Breast epithelium (tissue), 4 donors: Measurements from ENCODE around the gene FANCG. TPM values are rescaled to one million over a fixed set of nuclear protein-coding genes. Genes with fewer than 3 reads are reported as not detected.
A peak's percentile ranks its signal among the peaks of the same experiment; 100 is the strongest.

Source experiments
- DNase-seq, 2 donors: peaks; one replicate each; pipeline ENCODE4 v3.0.0-alpha.2; 2019; ENCODE audit warnings: low spot score in 2 of 2
- H3K27ac ChIP-seq, 2 donors: fragments of 200-600 bp; sonication (generic) in 1 of 2; one replicate each; pipeline ENCODE4 v1.5.1; 2016 to 2019; ENCODE audit warnings: mild to moderate bottlenecking in 1 of 2
- H3K27me3 ChIP-seq, 2 donors: fragments of 200-600 bp; sonication (generic) in 1 of 2; one replicate each; pipeline versions ENCODE4 v1.5.1 to v1.6.0; 2017 to 2019; ENCODE audit warnings: control low read depth in 1 of 2, mild to moderate bottlenecking in 1 of 2
- H3K36me3 ChIP-seq: fragments of 200-600 bp; one replicate; pipeline ENCODE4 v1.5.1; 2019
- H3K4me1 ChIP-seq, 2 donors: fragments of 200-600 bp; sonication (generic); one replicate each; pipeline ENCODE4 v1.5.1; 2016 to 2019; ENCODE audit warnings: control low read depth in 1 of 2
- H3K4me3 ChIP-seq, 3 donors: fragments of 200-600 bp; sonication (generic); 1 replicate in 2 of 3; 2 replicates in 1 of 3; pipeline ENCODE4 v1.5.1; 2016 to 2019; ENCODE audit warnings: mild to moderate bottlenecking in 3 of 3, moderate library complexity in 2 of 3
- H3K9me3 ChIP-seq, 2 donors: fragments of 200-600 bp; sonication (generic) in 1 of 2; one replicate each; pipeline ENCODE4 v1.5.1; 2016 to 2019; ENCODE audit warnings: control low read depth in 1 of 2
- POLR2A ChIP-seq: fragments of 450-650 bp; IDR thresholded peaks from one replicate; pipeline ENCODE4 v1.6.1; 2016; ENCODE audit warnings: antibody characterized with exemption, mild to moderate bottlenecking, moderate library complexity
- POLR2AphosphoS5 ChIP-seq, 3 donors: sonication (generic); formaldehyde crosslinking; IDR thresholded peaks; one replicate each; pipeline ENCODE4 v1.6.1; 2017; ENCODE audit warnings: antibody characterized with exemption in 3 of 3
- intact Hi-C: fragments of 100-400 bp; cut with DNase I; formaldehyde crosslinking; loops from one replicate; pipeline ENCODE4 v1.15.1; 2023; ENCODE audit warnings: low total_unique reads
- total RNA-seq, 3 donors: library from RNA; depleted of rRNA; stranded (reverse); fragments of >200 nt; gene quantifications; one replicate each; pipeline ENCODE4 v1.1.0, GENCODE V29; 2016
- TF ChIP-seq, protein P1 (sequence below), 3 donors: fragments of 450-650 bp; IDR thresholded peaks; one replicate each; pipeline ENCODE4 v1.5.1; 2016 to 2017; ENCODE audit warnings: antibody characterized with exemption in 3 of 3, mild to moderate bottlenecking in 3 of 3, moderate library complexity in 3 of 3

Gene FANCG
- total RNA-seq, 3 donors from 2014 or later = 10.7 to 15.2 (median 13.4) TPM

DNA sequence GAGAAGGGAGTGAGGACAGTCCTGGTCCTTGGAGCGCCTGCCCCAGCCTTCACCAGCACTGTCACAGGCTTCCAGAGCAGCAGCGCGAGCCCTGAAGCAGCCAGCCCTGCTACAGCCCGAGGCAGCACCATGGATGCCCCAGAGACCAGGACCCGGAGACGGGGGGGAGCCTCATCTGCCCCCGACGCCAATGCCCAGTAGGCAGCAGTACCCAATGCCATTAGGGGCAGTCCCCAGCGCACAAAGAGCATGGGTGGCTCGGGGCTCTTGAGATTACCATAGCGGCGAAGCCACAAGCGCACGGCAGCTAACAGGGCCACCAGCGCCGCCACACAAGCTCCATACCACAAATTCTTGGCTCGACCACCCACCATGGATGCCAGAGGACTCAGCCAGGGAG is 11.8 kb upstream of the FANCG start:
- no peak overlapping the region for H3K27ac ChIP-seq
- no peak for DNase-seq
- peaks cover 0 to 7% of the 10 kb centered on the region in 2 donors for H3K4me1 ChIP-seq
- H3K27me3 ChIP-seq = no peaks in the 10 kb centered on the region
- TF ChIP-seq POLR2A (no peak), POLR2AphosphoS5 (IDR thresholded peaks at IDR 0.05) (no peak)
- TF ChIP-seq, protein P1, sequence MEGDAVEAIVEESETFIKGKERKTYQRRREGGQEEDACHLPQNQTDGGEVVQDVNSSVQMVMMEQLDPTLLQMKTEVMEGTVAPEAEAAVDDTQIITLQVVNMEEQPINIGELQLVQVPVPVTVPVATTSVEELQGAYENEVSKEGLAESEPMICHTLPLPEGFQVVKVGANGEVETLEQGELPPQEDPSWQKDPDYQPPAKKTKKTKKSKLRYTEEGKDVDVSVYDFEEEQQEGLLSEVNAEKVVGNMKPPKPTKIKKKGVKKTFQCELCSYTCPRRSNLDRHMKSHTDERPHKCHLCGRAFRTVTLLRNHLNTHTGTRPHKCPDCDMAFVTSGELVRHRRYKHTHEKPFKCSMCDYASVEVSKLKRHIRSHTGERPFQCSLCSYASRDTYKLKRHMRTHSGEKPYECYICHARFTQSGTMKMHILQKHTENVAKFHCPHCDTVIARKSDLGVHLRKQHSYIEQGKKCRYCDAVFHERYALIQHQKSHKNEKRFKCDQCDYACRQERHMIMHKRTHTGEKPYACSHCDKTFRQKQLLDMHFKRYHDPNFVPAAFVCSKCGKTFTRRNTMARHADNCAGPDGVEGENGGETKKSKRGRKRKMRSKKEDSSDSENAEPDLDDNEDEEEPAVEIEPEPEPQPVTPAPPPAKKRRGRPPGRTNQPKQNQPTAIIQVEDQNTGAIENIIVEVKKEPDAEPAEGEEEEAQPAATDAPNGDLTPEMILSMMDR (IDR thresholded peaks at IDR 0.05) = no peak
- intact Hi-C loops = loop anchor here (10.0 kb wide), 1 partner anchor 383 kb away; no protein-coding TSS in a partner anchor
- no peaks in the 10 kb centered on the region for H3K9me3 ChIP-seq
- peaks cover 18% of the 10 kb centered on the region for H3K36me3 ChIP-seq
- H3K4me3 ChIP-seq = no peak overlapping the region

DNA sequence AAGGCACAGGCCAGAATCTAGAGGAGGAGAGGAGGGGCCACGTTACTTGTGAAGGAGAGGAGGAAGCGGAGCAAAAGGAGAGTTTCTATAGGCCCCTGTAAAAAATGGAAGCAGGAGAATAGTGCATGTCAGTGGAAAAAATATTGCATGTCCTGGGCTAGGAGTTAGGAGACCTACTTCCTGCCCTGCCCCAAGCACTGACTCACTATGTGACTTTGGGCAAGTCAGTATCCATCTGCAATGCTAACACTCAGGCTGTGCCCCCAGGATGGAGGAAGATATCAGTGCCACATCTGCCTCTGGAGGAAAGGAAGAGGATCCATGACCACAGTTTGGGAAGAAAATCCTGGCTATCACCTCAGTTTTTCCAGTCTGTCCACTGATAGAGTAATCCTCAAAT is 9.7 kb upstream of the FANCG start:
- no peaks in the 10 kb centered on the region for H3K4me1 ChIP-seq
- DNase-seq = no peak
- no peaks in the 10 kb centered on the region for H3K27me3 ChIP-seq
- TF ChIP-seq POLR2AphosphoS5 (IDR thresholded peaks at IDR 0.05) (no peak), POLR2A (no peak)
- TF ChIP-seq, protein P1 (IDR thresholded peaks at IDR 0.05) = no peak
- no peaks in the 10 kb centered on the region for H3K9me3 ChIP-seq
- no peak overlapping the region for H3K4me3 ChIP-seq
- peaks cover 18% of the 10 kb centered on the region for H3K36me3 ChIP-seq
- H3K27ac ChIP-seq = no peak overlapping the region
- intact Hi-C loops = no loop called here

DNA sequence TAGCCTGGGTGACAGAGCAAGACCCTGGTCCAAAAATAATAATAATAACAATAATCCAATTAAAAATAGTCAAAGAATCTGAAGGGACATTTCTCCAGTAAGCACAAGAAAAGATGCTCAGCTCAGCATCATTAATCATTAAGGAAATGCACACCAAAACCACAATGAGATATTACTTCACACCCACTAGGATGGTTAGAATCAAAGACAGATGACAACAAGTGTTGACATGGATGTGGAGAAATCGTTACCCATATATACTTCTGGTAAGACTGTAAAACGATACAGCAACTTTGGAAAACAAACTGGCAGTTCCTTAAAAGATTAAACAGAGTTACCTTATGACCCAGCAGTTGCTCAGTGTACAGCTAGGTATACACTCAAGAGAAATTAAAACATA is 5.3 kb upstream of the FANCG start:
- Histone ChIP-seq H3K9me3 (no peaks in the 10 kb centered on the region), H3K4me1 (no peaks in the 10 kb centered on the region), H3K36me3 (peaks cover 5% of the 10 kb centered on the region), H3K27ac (no peak overlapping the region), H3K4me3 (no peak overlapping the region), H3K27me3 (no peaks in the 10 kb centered on the region)
- no peak for TF ChIP-seq POLR2AphosphoS5 (IDR thresholded peaks at IDR 0.05)
- TF ChIP-seq, protein P1 (IDR thresholded peaks at IDR 0.05) = no peak
- no peak for TF ChIP-seq POLR2A
- no peak for DNase-seq
- intact Hi-C loops = no loop called here

- no peaks in the 10 kb centered on the region for H3K36me3 ChIP-seq
- peak overlapping the region; percentile 61 to 74 for H3K27ac ChIP-seq
- intact Hi-C loops = no loop called here
- H3K4me3 ChIP-seq = peak overlapping the region; percentile 52 to 82 (median 79)
- no peak for DNase-seq
- H3K9me3 ChIP-seq = no peaks in the 10 kb centered on the region
- no peak for TF ChIP-seq POLR2AphosphoS5 (IDR thresholded peaks at IDR 0.05)
- TF ChIP-seq, protein P1 (IDR thresholded peaks at IDR 0.05) = no peak
- TF ChIP-seq POLR2A = no peak
- H3K27me3 ChIP-seq = no peaks in the 10 kb centered on the region
- H3K4me1 ChIP-seq = peaks cover 0 to 10% of the 10 kb centered on the region in 2 donors
These were observed 709 bp downstream of the FANCG start for GRCh38 chr9:35079041-35079425.

GRCh38 chr9:35078066-35078465 is 1.7 kb downstream of the FANCG start:
- Histone ChIP-seq H3K4me1 (peaks cover 0 to 10% of the 10 kb centered on the region in 2 donors), H3K9me3 (no peaks in the 10 kb centered on the region), H3K27me3 (no peaks in the 10 kb centered on the region), H3K36me3 (no peaks in the 10 kb centered on the region), H3K4me3 (no peak overlapping the region), H3K27ac (no peak overlapping the region)
- DNase-seq = no peak
- intact Hi-C loops = no loop called here
- TF ChIP-seq POLR2A (no peak), POLR2AphosphoS5 (IDR thresholded peaks at IDR 0.05) (no peak)
- TF ChIP-seq, protein P1 (IDR thresholded peaks at IDR 0.05) = no peak
